HG03196 (cell line): Measurements from ENCODE around the gene NASP.

ENCODE experiments used
- ATAC-seq: cut with Tn5 transposase; IDR thresholded peaks from one replicate; pipeline ENCODE4 v1.9.1; 2021; ENCODE audit not compliant: unreplicated experiment

The NASP gene, protein sequence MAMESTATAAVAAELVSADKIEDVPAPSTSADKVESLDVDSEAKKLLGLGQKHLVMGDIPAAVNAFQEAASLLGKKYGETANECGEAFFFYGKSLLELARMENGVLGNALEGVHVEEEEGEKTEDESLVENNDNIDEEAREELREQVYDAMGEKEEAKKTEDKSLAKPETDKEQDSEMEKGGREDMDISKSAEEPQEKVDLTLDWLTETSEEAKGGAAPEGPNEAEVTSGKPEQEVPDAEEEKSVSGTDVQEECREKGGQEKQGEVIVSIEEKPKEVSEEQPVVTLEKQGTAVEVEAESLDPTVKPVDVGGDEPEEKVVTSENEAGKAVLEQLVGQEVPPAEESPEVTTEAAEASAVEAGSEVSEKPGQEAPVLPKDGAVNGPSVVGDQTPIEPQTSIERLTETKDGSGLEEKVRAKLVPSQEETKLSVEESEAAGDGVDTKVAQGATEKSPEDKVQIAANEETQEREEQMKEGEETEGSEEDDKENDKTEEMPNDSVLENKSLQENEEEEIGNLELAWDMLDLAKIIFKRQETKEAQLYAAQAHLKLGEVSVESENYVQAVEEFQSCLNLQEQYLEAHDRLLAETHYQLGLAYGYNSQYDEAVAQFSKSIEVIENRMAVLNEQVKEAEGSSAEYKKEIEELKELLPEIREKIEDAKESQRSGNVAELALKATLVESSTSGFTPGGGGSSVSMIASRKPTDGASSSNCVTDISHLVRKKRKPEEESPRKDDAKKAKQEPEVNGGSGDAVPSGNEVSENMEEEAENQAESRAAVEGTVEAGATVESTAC

DNA sequence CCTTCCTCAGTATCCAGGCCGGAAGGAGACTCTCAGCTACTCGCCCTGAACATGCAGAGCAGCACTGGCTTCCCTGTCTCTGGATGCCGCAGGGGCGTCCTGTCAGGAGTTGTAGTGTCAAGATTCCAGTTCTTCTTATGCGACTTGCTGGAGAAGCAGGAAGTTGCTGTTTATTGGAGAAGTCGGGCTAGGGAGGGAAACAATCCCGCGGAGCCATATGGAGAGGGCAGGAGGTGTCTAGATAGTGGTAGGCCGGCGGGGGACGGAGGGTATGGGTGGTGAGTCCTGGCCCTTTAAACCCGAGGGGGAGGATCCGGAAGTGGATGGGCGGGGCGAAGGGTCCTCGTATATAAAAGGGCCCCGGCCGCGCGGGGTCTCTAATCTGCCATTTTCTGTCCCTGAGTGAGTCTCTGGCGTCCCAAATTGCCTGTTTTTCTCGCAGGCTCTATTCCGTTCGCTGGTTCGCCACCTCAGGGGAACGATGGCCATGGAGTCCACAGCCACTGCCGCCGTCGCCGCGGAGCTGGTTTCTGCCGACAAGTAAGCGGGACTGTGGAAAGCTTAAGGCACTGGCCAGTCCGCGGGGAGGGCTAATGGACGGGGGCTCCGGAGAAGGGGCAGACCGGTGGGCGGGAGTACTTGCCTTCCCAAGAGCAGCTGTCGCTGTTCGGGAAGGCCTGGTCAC, at the start of gene NASP:
TSS of gene NASP (plus strand) at position 376 of the 685 bp plus-strand sequence. CDS start at position 482, 106 bp downstream.
- peak; percentile 59 for ATAC-seq

DNA sequence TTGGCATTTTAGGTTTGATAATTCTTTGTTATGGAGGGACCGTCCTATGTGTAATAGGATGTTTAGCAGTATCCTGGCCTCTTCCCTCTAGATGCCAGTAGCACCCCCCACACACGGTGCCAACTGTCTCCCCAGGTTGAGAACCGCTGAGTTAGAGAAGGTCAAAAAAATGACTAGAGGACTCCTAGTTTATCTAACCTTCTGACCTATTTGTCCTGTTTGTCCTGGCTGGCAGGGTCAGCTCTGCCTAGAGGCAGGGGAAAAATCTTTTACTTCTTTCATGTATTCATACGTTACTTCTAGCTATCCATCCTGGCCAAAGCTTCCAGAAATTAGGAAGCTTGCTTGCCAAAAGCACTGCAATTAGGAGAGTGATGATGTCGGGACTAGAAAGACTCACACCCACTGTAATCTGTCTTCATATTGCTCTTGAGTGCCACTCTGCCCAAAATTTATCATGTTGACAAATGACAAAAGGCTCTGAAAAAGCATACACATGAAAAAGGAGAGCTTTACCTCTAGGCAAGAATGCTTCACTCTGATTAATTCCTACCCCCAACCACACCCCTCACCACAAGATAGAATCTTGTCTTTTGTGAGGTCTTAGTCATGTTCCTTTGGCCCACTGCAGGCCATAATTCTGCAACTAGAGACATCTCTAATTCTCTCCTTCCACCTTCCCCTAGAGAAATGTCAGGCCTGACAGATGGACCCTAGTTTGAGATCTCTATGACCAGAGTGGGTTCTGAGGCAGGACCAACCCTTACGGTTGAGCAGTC, 47.7 kb upstream of the NASP start:
- no peak for ATAC-seq

DNA sequence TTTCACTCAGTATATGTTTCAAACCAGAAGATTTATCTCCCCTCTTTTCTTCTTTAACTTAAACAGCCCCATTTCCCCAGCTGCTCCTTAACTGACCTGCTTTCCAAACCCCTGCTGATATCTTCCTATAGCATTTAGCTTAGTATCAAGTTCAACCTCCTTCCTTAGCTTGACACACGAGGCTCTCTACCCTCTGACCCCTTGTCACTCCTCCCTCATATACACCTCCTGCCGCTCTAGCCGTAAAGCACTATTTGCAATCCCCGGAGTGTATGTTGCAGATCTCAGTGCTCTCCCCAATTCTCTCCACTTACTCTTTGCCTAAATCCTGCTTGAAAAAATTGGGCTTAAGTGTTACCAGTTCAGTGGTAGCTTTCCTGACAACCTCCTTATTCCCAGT, 47.0 kb upstream of the NASP start:
- no peak for ATAC-seq

DNA sequence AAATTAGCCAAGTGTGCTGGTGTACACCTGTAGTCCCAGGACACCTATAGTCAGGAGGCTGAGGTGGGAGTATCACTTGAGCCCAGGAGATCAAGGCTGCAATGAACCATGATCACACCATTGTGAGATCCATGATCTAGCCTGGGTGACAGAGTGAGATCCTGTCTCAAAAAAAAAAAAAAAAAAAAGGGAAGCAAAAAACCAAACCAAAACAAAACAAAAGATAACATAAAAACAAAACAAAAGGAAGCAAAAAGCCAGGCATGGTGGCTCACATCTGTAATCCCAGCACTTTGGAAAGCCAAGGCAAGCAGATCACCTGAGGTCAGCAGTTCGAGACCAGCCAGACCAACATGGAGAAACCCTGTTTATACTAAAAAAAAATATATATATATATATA, 42.6 kb upstream of the NASP start:
- no peak for ATAC-seq

DNA sequence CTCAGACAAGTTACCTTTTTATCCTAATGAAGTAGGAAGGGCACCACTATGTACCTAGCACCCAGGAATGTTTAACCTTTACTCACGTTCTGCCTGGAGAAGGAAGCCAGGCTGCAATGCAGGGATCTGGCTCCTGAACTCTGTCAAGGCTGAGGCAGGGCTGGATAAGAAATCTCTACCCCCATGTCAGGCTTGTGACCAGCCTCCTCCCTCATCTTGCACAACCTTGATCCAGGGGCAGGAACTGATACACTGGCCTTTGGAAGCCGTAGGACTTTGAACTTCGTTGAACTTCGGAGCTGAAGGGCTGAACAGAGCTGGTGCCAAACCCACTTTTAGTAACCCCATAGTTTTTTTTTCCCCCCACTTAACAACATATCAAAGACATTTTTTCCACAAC, 41.2 kb upstream of the NASP start:
- ATAC-seq: no peak

DNA sequence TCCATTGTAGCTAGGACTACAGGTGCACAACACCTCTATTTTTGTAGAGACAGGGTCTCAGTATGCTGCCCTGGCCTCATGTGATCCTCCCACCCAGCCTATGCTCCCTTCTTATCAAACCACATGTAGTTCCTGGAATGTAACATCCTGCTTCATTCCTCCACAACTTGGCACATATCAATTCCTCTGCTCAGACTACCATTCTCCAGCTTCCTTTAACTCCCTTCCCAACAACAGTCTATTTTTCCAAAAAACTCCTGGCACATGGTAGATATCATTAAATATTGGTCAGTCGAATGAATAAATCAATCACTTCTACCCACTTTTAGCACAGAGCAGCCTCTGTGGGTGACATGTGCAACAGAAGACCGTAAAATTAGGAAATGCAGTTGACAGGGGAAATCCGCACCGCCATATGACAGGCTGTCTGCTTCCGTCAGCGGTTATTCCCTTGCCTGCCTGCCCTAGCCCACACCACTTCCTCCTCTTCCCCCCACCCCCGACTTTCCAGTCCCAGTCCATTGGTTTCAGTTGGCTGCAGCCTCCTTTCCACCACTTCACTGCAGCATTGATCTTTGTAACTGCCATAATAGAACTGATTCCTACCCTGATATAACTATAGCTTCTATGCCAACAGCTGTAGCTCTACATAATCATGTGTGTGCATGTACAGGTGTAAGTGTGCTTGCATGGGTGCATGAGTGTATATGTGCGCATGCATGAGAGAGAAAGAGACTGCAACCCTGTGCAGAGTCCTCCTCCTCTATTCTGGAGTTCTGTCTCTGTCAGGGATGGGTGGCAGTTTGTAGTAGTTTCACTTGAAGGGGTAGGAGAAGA, 40.0 kb upstream of the NASP start:
- peak; percentile 55 for ATAC-seq

- no peak for ATAC-seq
These were observed 39.3 kb upstream of the NASP start for GRCh38 chr1:45544530-45544929.

DNA sequence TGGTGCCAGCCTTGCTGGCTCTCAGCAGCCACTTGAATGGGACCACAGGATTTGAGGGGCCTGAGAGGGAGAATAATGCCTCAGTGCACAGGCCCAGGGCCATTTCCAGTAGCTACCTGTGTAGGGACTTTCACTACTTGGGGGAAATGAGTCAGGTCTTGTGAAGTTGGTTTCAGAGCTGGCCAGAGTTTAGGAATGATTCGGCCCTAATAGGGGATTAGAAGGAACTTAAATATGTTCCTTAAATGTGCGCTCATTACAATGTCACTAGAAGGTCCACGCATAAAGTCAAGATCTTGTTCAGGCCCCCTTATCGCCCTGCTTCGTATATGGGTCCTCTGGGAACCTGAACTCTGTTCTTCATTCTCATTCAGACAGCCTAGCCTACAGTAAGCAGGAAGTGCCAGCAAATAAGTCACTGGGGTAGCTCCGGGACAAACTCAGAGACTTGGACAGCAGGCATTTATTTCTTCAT, 38.8 kb upstream of the NASP start:
- peak; percentile 62 for ATAC-seq

- ATAC-seq: no peak
These were observed 38.1 kb upstream of the NASP start for GRCh38 chr1:45545553-45546310.

DNA sequence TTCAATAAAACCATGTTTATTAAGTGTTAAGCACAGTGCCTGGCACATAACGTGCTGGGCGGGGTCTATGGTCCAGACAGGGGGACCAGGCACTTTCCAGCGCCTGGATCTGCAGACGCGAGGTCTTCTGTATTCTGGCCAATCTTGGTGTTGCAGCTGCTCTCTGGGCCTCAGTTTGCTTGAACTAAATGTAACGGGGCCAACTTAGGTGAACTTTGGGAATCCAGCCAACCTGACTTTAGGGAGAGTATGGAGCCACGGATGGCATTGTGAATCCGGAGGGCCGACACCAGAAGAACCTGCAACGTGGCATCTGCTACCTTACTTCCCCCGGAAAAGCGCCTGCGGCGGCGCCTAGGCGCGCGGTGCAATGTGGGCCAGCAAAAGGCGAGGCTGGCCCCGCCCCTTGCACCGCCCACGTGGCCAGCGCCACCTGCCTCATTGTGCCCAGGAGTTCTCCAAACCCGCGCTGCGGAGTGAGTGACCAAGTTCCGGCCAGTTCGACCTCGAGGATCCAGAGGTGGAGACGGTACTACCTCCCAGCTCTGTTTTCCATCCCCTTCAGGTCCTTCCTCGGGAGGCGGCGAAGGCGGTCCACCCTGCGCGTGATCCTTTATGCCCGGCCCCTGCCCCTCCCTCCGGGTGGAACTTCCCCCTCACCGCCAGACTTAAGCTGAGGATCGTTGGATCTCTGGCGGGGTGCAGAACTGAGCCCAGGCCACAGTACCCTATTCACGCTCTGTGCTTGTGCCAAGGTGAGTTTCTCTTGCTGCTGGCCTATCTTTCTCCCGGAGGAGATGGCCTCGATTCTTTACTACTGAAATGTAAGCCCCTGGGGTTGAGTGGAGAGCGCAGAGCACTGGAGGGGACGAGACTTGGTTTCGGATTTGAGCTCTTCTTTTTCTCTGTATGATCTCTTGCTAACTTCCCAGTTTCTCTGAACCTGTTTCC, 33.2 kb upstream of the NASP start, which contains the start of gene AKR1A1:
TSS of gene AKR1A1 (plus strand) at position 426 of the 951 bp plus-strand sequence. CDS start 10,969 bp downstream, outside the sequence.
- ATAC-seq: peak; percentile 85

DNA sequence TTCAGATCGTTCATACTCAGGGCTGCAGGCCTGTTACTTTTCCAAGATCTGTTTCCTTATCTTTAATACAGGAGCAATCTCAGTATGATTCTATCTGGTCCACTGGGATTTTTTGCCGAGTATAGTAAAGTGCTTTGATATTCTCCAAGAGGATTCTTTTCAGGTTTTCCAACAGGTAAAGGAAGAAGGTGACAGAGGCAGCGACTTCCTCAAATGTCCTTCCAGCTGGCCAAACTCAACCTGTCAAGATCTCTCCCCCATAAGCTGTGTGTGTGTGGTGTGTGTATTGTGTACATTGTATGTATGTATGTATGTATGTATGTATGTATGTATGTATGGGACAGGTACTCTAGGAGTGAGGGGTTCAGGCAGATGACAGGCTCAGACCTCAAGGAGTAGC, 32.2 kb upstream of the NASP start:
- ATAC-seq: no peak

DNA sequence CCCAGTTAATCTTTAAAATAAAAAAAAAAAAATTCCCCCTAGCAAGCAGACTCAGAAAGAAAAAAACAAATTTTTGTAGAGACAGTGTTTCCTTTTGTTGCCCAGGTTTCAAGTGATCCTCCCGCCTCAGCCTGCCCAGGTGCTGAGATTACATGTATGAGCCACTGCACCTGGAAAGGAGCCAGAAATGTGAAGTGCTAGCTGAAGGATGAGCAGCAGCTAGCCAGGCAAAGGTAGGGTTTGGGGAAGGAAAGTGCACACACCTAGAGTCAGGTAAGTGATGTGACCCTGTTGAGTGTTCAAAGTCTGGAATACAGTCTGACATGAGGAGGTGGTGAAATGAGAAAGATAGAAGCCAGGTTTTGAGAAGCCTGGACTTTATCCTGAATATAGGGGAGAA, 31.5 kb upstream of the NASP start:
- ATAC-seq: no peak

- no peak for ATAC-seq
These were observed 29.6 kb upstream of the NASP start for GRCh38 chr1:45554198-45554597.

- ATAC-seq: no peak
These were observed 26.4 kb upstream of the NASP start for GRCh38 chr1:45557422-45557944.

DNA sequence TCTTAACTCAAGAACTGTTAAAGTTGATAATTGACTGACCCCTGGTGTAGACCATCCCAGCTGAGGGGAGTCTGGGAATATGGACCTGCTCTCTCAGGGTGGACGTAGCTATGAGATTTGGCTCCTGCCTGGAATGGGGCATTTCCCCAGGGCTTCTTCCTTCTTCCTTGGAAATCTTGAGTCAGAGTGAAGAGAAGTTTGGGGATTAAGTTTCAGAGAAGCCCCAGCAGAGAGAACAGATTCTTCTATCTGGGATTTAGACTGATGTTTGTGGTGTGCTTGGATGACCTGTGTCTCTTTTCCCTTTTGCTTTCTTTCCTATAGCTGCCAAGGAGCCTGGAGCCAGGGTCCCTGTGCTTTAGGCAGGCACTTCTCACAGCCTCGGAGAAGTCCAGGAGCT, 20.0 kb upstream of the NASP start:
- no peak for ATAC-seq

DNA sequence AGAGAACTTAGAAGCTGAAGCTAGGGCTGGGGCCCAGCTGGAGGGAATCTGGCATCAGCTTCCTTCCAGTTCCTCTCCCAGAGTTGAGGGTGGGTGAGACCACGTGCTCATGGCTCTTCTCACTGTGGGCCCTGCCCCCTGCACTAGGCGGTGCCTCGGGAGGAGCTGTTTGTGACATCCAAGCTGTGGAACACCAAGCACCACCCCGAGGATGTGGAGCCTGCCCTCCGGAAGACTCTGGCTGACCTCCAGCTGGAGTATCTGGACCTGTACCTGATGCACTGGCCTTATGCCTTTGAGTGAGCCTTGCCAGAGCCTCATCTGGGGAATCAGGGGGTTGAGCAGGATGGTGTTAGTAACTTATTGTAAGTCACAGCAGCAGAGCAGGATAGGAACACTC, 17.1 kb upstream of the NASP start:
- ATAC-seq: no peak

DNA sequence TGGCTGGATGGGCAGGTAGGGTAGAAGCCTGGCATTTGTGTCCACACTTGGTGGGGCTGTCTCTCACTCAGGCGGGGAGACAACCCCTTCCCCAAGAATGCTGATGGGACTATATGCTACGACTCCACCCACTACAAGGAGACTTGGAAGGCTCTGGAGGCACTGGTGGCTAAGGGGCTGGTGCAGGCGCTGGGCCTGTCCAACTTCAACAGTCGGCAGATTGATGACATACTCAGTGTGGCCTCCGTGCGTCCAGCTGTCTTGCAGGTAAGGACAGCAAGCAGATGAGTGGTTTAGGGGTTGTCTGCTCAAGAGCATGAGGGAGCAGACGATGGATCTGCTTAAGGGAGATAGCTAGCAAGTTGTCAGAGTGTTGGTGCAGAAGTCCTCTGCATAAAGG, 15.9 kb upstream of the NASP start:
- no peak for ATAC-seq

DNA sequence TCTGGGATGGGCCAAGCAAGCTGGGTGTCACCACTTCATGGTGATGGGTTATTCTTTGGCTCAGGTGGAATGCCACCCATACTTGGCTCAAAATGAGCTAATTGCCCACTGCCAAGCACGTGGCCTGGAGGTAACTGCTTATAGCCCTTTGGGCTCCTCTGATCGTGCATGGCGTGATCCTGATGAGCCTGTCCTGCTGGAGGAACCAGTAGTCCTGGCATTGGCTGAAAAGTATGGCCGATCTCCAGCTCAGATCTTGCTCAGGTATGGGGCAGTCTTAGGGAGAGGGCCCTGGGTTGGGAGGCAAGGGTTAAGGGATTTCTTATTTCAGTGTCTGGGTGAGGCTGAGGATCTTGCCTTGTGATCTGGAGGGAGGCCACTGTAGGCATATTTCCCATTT, 15.4 kb upstream of the NASP start:
- ATAC-seq: no peak
